ENCODE data around the gene ACTL10. TPM values are rescaled to one million over a fixed set of nuclear protein-coding genes. Genes with fewer than 3 reads are reported as not detected.

The ACTL10 gene
- total and polyA plus RNA-seq, 8 donors: 0.30 to 2.3 (median 0.56) TPM

DNA sequence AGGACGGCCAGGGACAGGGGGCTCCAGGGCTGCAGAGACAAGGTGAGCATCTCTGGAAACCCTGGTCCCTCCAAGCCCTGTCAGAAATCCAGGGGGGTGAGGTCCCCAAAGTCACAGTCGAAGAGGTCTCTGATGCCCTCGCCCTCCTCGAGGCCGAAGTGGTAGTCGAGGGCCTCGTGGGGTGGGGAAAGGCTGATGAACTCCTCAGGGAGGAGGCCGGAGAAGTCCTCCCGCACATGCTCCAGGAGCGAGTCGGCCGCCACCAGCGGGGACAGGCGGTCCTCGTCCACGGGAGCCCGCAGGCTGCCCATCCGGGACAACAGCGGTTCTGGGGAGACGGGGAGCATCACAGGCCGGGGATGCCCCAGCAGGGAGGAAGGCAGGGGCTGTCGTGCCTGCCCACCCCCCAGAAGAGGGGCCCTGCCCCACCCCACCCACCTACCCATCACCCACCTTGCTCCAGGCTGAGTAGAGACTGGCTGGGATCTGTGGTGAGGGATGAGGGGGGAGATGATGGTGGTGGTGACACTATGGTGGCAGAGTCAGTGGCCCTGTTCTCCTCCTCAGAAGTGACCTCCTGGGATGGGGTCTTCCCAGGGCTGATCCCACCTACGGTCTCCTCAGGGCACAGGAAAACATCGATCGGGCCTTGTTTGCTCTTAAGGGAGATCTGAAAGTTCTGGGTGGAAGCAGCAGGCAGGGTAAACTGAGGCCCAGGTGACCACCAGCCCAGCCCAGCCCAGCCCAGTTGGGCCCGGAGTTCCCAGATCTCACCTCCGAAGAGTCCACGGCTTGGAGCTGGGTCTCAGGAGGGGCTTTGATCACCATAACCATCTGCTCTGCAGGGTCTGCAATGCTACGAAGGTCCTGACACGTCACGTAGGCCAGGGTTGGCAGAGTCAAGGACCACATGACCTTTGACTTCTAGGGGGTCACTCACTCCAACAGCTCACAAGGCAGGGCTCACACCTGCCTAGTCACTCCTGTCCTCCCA is 10.2 kb downstream of the ACTL10 start:
- H3K9me3 ChIP-seq: no peaks in the 10 kb centered on the region
- peaks cover 8 to 37% of the 10 kb centered on the region in 2 donors for H3K4me1 ChIP-seq
- H3K27ac ChIP-seq: no peak overlapping the region
- no peak overlapping the region for H3K4me3 ChIP-seq
- no peak for ATAC-seq
- TF ChIP-seq, protein P1, sequence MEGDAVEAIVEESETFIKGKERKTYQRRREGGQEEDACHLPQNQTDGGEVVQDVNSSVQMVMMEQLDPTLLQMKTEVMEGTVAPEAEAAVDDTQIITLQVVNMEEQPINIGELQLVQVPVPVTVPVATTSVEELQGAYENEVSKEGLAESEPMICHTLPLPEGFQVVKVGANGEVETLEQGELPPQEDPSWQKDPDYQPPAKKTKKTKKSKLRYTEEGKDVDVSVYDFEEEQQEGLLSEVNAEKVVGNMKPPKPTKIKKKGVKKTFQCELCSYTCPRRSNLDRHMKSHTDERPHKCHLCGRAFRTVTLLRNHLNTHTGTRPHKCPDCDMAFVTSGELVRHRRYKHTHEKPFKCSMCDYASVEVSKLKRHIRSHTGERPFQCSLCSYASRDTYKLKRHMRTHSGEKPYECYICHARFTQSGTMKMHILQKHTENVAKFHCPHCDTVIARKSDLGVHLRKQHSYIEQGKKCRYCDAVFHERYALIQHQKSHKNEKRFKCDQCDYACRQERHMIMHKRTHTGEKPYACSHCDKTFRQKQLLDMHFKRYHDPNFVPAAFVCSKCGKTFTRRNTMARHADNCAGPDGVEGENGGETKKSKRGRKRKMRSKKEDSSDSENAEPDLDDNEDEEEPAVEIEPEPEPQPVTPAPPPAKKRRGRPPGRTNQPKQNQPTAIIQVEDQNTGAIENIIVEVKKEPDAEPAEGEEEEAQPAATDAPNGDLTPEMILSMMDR (IDR thresholded peaks at IDR 0.05): no peak
- H3K27me3 ChIP-seq: no peaks in the 10 kb centered on the region
- no peaks in the 10 kb centered on the region for H3K36me3 ChIP-seq
- DNase-seq: no peak
- intact Hi-C loops (cut with DNase I): no loop called here

DNA sequence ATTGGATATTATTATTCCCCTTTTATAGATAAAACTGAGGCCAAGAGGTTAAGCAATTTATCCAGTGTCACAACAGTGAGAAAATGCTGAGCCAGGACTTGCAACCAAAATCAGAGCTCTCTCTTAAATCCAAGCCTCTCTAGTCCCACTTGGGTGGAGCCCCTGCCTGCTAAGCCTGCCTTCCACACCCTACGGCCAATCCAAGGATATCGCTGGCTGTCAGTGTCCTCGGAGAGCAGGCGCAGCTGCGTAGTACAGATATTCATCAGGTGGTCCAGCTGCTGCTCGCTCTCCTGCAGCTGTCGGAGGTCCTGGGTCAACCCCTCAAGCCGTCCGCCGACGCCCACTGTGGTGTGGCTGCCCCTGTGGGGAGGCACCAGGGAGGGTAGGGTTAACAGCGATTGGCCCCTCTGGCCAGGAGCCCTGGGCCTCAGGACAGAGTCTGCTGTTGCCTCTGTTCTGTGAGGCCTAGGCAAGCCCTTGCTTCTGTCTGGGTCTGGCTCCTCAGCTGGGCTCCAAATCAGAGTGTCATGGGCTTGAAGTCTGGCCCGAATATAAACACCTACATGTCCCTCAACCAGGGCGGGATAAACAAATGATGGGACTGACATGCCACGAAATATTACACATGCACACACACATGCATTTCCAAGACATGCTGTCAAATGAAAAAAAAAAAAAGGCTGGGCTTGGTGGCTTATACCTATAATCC is 11.4 kb downstream of the ACTL10 start:
- no peak overlapping the region for H3K27ac ChIP-seq
- intact Hi-C loops (cut with DNase I): no loop called here
- no peak for ATAC-seq
- H3K4me1 ChIP-seq: peaks cover 8 to 35% of the 10 kb centered on the region in 2 donors
- DNase-seq: no peak
- no peaks in the 10 kb centered on the region for H3K9me3 ChIP-seq
- H3K36me3 ChIP-seq: no peaks in the 10 kb centered on the region
- no peaks in the 10 kb centered on the region for H3K27me3 ChIP-seq
- TF ChIP-seq, protein P1 (IDR thresholded peaks at IDR 0.05): no peak
- no peak overlapping the region for H3K4me3 ChIP-seq

DNA sequence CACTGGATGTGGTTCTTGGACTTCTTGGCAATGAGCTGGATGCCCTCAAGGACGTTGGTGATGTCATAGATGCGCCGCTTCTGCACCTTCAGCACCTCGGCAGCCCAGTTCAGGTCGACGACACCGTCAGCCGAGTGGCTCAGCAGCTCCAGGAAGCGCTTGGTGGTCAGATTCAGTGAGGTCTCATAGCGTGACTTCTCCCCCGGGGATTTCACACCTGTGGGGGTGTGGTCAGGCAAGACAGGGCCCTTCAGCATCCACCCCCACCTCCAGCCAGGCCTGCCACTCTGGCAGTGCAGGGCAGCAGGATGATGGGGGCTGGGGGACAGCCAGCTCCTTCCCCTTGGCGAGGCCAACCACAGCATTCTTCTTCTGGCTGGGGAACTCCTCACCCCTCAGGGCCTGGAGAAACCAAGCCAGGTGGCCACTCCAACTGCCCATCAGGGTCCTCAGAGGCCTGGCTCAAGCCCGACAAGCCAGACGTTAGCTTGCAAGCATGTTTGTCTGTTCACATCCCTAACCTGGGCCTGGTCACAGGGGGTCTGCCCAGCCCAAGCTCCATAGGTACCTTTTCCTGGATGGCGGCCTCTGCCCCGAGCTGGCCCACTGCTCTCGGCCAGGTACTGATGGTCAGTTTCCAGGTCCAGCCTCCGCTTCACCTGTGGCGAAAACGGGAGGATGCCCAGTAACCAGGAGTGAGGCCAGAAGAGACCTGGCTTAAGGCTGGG is 13.2 kb downstream of the ACTL10 start:
- intact Hi-C loops (cut with DNase I): no loop called here
- Histone ChIP-seq H3K9me3 (no peaks in the 10 kb centered on the region), H3K36me3 (no peaks in the 10 kb centered on the region), H3K27ac (no peak overlapping the region), H3K4me1 (peaks cover 9 to 39% of the 10 kb centered on the region in 2 donors), H3K27me3 (no peaks in the 10 kb centered on the region), H3K4me3 (no peak overlapping the region)
- DNase-seq: no peak
- TF ChIP-seq, protein P1 (IDR thresholded peaks at IDR 0.05): no peak
- no peak for ATAC-seq

DNA sequence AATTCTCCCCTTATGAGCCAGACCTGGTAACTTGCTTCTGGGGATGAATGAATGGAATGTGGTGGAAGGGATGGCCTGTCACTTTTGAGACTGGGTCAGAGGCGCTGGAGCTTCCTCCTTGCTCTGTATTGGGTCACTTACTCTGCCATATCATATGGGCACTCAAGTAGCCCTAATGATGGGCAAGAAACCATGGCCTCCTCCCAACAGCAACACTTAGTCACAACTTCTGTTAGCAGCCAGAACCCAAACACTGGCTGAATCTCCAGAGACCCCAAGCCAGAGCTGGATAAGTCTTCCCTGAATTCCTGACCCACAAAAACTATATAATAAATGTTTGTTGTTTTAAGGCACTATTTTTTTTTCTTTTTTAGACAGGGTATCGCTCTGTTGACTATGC is 13.9 kb downstream of the ACTL10 start:
- intact Hi-C loops (cut with DNase I): no loop called here
- Histone ChIP-seq H3K27me3 (no peaks in the 10 kb centered on the region), H3K36me3 (no peaks in the 10 kb centered on the region), H3K4me1 (peaks cover 14 to 40% of the 10 kb centered on the region in 2 donors), H3K4me3 (no peak overlapping the region), H3K27ac (no peak overlapping the region), H3K9me3 (no peaks in the 10 kb centered on the region)
- ATAC-seq: no peak
- no peak for DNase-seq
- TF ChIP-seq, protein P1 (IDR thresholded peaks at IDR 0.05): no peak

Measured in left lung (tissue), 10 donors.